ENCODE data around the gene RBM4.

- TF ChIP-seq CTCF (conservative IDR thresholded peaks at IDR 0.05; ENCODE audit: low read depth in 2 of 2): no peak
- no peak for TF ChIP-seq ETS1 (IDR thresholded peaks at IDR 0.05)
- no peak for TF ChIP-seq POLR2AphosphoS5 (IDR thresholded peaks at IDR 0.05; ENCODE audit: low read depth)
- TF ChIP-seq JUNB (IDR thresholded peaks at IDR 0.05; ENCODE audit: unreplicated experiment): no peak
- TF ChIP-seq EZH2phosphoT487 (IDR thresholded peaks at IDR 0.05; ENCODE audit: unreplicated experiment): no peak
- no peak for TF ChIP-seq REST (IDR thresholded peaks at IDR 0.05; ENCODE audit: unreplicated experiment)
- TF ChIP-seq EZH2 (IDR thresholded peaks at IDR 0.05; ENCODE audit: low read depth, unreplicated experiment): no peak
- no peak for TF ChIP-seq CREB1 (CRISPR knock-in tag; IDR thresholded peaks at IDR 0.05; ENCODE audit: low read depth)
- TF ChIP-seq STAT1 (IDR thresholded peaks at IDR 0.05; ENCODE audit: unreplicated experiment): no peak
- TF ChIP-seq NANOG (IDR thresholded peaks at IDR 0.05; ENCODE audit: borderline replicate concordance): no peak
Measured at GRCh38 chr11:66593303-66593635, 45.2 kb upstream of the RBM4 start.

All from GM23338 (cell line).